Measurements from ENCODE around the gene THADA. TPM values are rescaled to one million over a fixed set of nuclear protein-coding genes. Genes with fewer than 3 reads are reported as not detected.
"Not testable (repeated sequence)": the region's sequence is repeated elsewhere in the genome, so short reads cannot be mapped to it uniquely, and the experiment has no call there.

The THADA gene
- total and polyA plus RNA-seq, 7 donors, result 4.4 to 35.2 (median 20.2) TPM

GRCh38 chr2:43553341-43553855, 42.4 kb downstream of the THADA start:
- intact Hi-C loops (cut with DNase I), result no loop called here
- peaks cover 3 to 74% (median 11%) of the 10 kb centered on the region in 4 donors for H3K36me3 ChIP-seq

GRCh38 chr2:43551990-43552389, 43.8 kb downstream of the THADA start:
- no peak overlapping the region for H3K27ac ChIP-seq
- no peaks in the 10 kb centered on the region for H3K9me3 ChIP-seq
- H3K27me3 ChIP-seq, result no peaks in the 10 kb centered on the region
- no peaks in the 10 kb centered on the region for H3K4me1 ChIP-seq
- H3K4me3 ChIP-seq, result no peak overlapping the region
- no peak for TF ChIP-seq CTCF (IDR thresholded peaks at IDR 0.05)
- TF ChIP-seq EP300 (IDR thresholded peaks at IDR 0.05), result no peak
- TF ChIP-seq POLR2AphosphoS5 (IDR thresholded peaks at IDR 0.05), result no peak
- TF ChIP-seq POLR2A (IDR thresholded peaks at IDR 0.05), result no peak
- 88 to 96% methylated on average over 2 of the region's 2 CpGs for WGBS, 2 donors
- H3K36me3 ChIP-seq, result peaks cover 3 to 64% (median 12%) of the 10 kb centered on the region in 4 donors
- intact Hi-C loops (cut with DNase I), result no loop called here
- no peak for DNase-seq

More at GRCh38 chr2:43553341-43553855, 42.4 kb downstream of the THADA start:
- WGBS, 2 donors, result 79 to 87% methylated on average over 3 of the region's 3 CpGs
- Histone ChIP-seq H3K4me1 (no peaks in the 10 kb centered on the region), H3K27me3 (no peaks in the 10 kb centered on the region), H3K27ac (no peak overlapping the region), H3K4me3 (no peak overlapping the region), H3K9me3 (no peaks in the 10 kb centered on the region)
- no peak for TF ChIP-seq CTCF (IDR thresholded peaks at IDR 0.05)
- DNase-seq, result no peak

- H3K27me3 ChIP-seq; DNase-seq; H3K4me3 ChIP-seq; H3K4me1 ChIP-seq; H3K9me3 ChIP-seq; intact Hi-C loops (cut with DNase I); H3K27ac ChIP-seq: not testable (repeated sequence)
- peaks cover 3 to 45% (median 9%) of the 10 kb centered on the region in 4 donors for H3K36me3 ChIP-seq
- WGBS, 2 donors, result 92 to 93% methylated on average over 14 of the region's 14 CpGs
These were observed 47.5 kb downstream of the THADA start for GRCh38 chr2:43548381-43548780.

GRCh38 chr2:43542285-43542933, 53.4 kb downstream of the THADA start:
- intact Hi-C loops (cut with DNase I), result loop anchor here (2.0 to 5.0 kb wide), 3 partner anchors 565 to 715 kb away; no protein-coding TSS in a partner anchor
- no peak for DNase-seq
- H3K4me1 ChIP-seq, result peaks cover 0 to 41% (median 18%) of the 10 kb centered on the region in 4 donors
- H3K27me3 ChIP-seq, result no peaks in the 10 kb centered on the region
- WGBS, 2 donors, result 7 to 19% methylated on average over 3 of the region's 3 CpGs
- TF ChIP-seq POLR2AphosphoS5 (IDR thresholded peaks at IDR 0.05) (no peak), CTCF (IDR thresholded peaks at IDR 0.05) (peak; percentile 43 to 62 (median 58))
- H3K27ac ChIP-seq, result no peak overlapping the region
- H3K4me3 ChIP-seq, result no peak overlapping the region
- no peaks in the 10 kb centered on the region for H3K9me3 ChIP-seq
- no peaks in the 10 kb centered on the region for H3K36me3 ChIP-seq

GRCh38 chr2:43541165-43541564, 54.7 kb downstream of the THADA start:
- no peaks in the 10 kb centered on the region for H3K27me3 ChIP-seq
- 76 to 85% methylated on average over 6 of the region's 6 CpGs for WGBS, 2 donors
- no peaks in the 10 kb centered on the region for H3K36me3 ChIP-seq
- no peak for TF ChIP-seq EP300 (IDR thresholded peaks at IDR 0.05)
- no peak for TF ChIP-seq CTCF (IDR thresholded peaks at IDR 0.05)
- TF ChIP-seq POLR2A (IDR thresholded peaks at IDR 0.05), result no peak
- TF ChIP-seq POLR2AphosphoS5 (IDR thresholded peaks at IDR 0.05), result no peak
- intact Hi-C loops (cut with DNase I), result loop anchor here (5.0 kb wide), 2 partner anchors 564 to 714 kb away; no protein-coding TSS in a partner anchor
- peak overlapping the region; percentile 41 to 77 (median 52) for H3K27ac ChIP-seq
- no peak overlapping the region for H3K4me3 ChIP-seq
- H3K4me1 ChIP-seq, result peaks cover 0 to 41% (median 20%) of the 10 kb centered on the region in 4 donors
- H3K9me3 ChIP-seq, result no peaks in the 10 kb centered on the region
- no peak for DNase-seq
